Nephron (organoid): Measurements from ENCODE around the gene DNMT3A.

Experiments used
- H3K27ac Mint-ChIP-seq, 3 experiments: 2 replicates each; pipeline ENCODE4 v1.8.0; 2020; ENCODE audit warnings: mixed read lengths in 3 of 3, mild to moderate bottlenecking in 2 of 3, moderate library complexity in 1 of 3
- H3K27me3 Mint-ChIP-seq: 2 replicates; pipeline ENCODE4 v1.8.0; 2021; ENCODE audit warnings: low read depth, mild to moderate bottlenecking, moderate library complexity, mixed read lengths
- H3K36me3 Mint-ChIP-seq: 2 replicates; pipeline ENCODE4 v1.8.0; 2020; ENCODE audit warnings: low read depth, mixed read lengths
- H3K4me1 Mint-ChIP-seq: 2 replicates; pipeline ENCODE4 v1.8.0; 2020; ENCODE audit warnings: mixed read lengths
- H3K4me3 Mint-ChIP-seq, 3 experiments: 2 replicates each; pipeline ENCODE4 v1.8.0; 2020; ENCODE audit warnings: mild to moderate bottlenecking in 3 of 3, mixed read lengths in 3 of 3, moderate library complexity in 2 of 3
- H3K9me3 Mint-ChIP-seq: 2 replicates; pipeline ENCODE4 v1.8.0; 2020; ENCODE audit warnings: mixed read lengths
- CTCF ChIP-seq, 3 experiments: fragments of 200-600 bp; sonication (generic); IDR thresholded peaks; one replicate each; pipeline ENCODE4 v1.5.0; 2021; ENCODE audit warnings: antibody characterized with exemption in 3 of 3; ENCODE audit not compliant: unreplicated experiment in 3 of 3

Gene DNMT3A

GRCh38 chr2:25330937-25331336 lies 10.8 kb downstream of the DNMT3A start:
- Mint-ChIP-seq H3K9me3 (peaks cover 12% of the 10 kb centered on the region), H3K4me1 (peaks cover 55% of the 10 kb centered on the region), H3K36me3 (peaks cover 25% of the 10 kb centered on the region), H3K27me3 (no peaks in the 10 kb centered on the region), H3K4me3 (no peak overlapping the region), H3K27ac (peak overlapping the region in 2 of 3 experiments; percentile 11)
- no peak for TF ChIP-seq CTCF (IDR thresholded peaks at IDR 0.05; ENCODE audit: unreplicated experiment in 3 of 3)

GRCh38 chr2:25330273-25330672 lies 11.5 kb downstream of the DNMT3A start:
- Mint-ChIP-seq H3K27me3 (no peaks in the 10 kb centered on the region), H3K27ac (no peak overlapping the region), H3K4me1 (peaks cover 49% of the 10 kb centered on the region), H3K9me3 (peaks cover 17% of the 10 kb centered on the region), H3K36me3 (peaks cover 30% of the 10 kb centered on the region), H3K4me3 (no peak overlapping the region)
- no peak for TF ChIP-seq CTCF (IDR thresholded peaks at IDR 0.05; ENCODE audit: unreplicated experiment in 3 of 3)

GRCh38 chr2:25328152-25329085 lies 13.3 kb downstream of the DNMT3A start:
- Mint-ChIP-seq H3K27me3 (no peaks in the 10 kb centered on the region), H3K27ac (no peak overlapping the region), H3K4me3 (no peak overlapping the region), H3K36me3 (peaks cover 30% of the 10 kb centered on the region), H3K9me3 (peaks cover 17% of the 10 kb centered on the region), H3K4me1 (peaks cover 48% of the 10 kb centered on the region)
- TF ChIP-seq CTCF (IDR thresholded peaks at IDR 0.05; ENCODE audit: unreplicated experiment in 3 of 3), result no peak

- no peak overlapping the region for H3K4me3 Mint-ChIP-seq
- peaks cover 50% of the 10 kb centered on the region for H3K4me1 Mint-ChIP-seq
- no peaks in the 10 kb centered on the region for H3K27me3 Mint-ChIP-seq
- TF ChIP-seq CTCF (IDR thresholded peaks at IDR 0.05; ENCODE audit: unreplicated experiment in 3 of 3), result no peak
- H3K36me3 Mint-ChIP-seq, result peaks cover 37% of the 10 kb centered on the region
- H3K27ac Mint-ChIP-seq, result no peak overlapping the region
- peaks cover 17% of the 10 kb centered on the region for H3K9me3 Mint-ChIP-seq
Observed at GRCh38 chr2:25326326-25327013, 15.3 kb downstream of the DNMT3A start.

- no peak overlapping the region for H3K4me3 Mint-ChIP-seq
- H3K36me3 Mint-ChIP-seq, result peaks cover 42% of the 10 kb centered on the region
- TF ChIP-seq CTCF (IDR thresholded peaks at IDR 0.05; ENCODE audit: unreplicated experiment in 3 of 3), result no peak
- no peaks in the 10 kb centered on the region for H3K27me3 Mint-ChIP-seq
- no peak overlapping the region for H3K27ac Mint-ChIP-seq
- peaks cover 37% of the 10 kb centered on the region for H3K4me1 Mint-ChIP-seq
- peaks cover 17% of the 10 kb centered on the region for H3K9me3 Mint-ChIP-seq
Observed at GRCh38 chr2:25324905-25325592, 16.7 kb downstream of the DNMT3A start.
